SKM-1 treated with dmso at 0.1 percent for 144 hours (cell line): ENCODE data around the gene TREM1.
"Not testable (repeated sequence)": the region's sequence is repeated elsewhere in the genome, so short reads cannot be mapped to it uniquely, and the experiment has no call there.

Experiments
- DNase-seq: peaks from one replicate; lab custom pipeline; 2025; ENCODE audit not compliant: unreplicated experiment; lab: John Stamatoyannopoulos, UW

The TREM1 gene

GRCh38 chr6:41262401-41262800 is 24.1 kb downstream of the TREM1 start:
- no peak for DNase-seq

GRCh38 chr6:41258196-41258493 is 28.3 kb downstream of the TREM1 start:
- DNase-seq: no peak

GRCh38 chr6:41257369-41258195 is 28.9 kb downstream of the TREM1 start:
- DNase-seq: no peak

DNA sequence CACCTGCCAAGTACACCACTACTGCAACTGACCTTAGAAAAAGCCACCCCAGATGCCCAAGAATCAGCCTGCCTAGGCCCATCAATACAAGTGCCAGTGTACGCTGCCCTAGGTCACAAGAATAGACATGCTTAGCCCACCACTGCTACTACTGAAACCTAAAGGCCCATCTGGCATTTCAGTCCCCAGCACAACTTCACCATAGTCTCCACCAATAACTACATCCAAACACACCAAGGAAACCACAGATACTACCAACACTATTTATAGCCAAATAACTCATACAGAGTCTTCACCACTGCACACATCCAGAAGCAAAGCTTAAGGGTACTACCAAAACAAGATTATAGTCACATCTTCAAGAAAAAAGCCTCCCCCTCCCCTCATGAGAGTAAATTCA is 30.1 kb downstream of the TREM1 start:
- DNase-seq: no peak

- DNase-seq: no peak
Measured at GRCh38 chr6:41255638-41256246, 30.7 kb downstream of the TREM1 start.

- no peak for DNase-seq
Measured at GRCh38 chr6:41255110-41255509, 31.4 kb downstream of the TREM1 start.

- DNase-seq: no peak
Measured at GRCh38 chr6:41252401-41253169, 33.9 kb downstream of the TREM1 start.

- DNase-seq: no peak
Measured at GRCh38 chr6:41247882-41248705, 38.4 kb downstream of the TREM1 start.

- DNase-seq: no peak
Measured at GRCh38 chr6:41247288-41247865, 39.1 kb downstream of the TREM1 start.

DNA sequence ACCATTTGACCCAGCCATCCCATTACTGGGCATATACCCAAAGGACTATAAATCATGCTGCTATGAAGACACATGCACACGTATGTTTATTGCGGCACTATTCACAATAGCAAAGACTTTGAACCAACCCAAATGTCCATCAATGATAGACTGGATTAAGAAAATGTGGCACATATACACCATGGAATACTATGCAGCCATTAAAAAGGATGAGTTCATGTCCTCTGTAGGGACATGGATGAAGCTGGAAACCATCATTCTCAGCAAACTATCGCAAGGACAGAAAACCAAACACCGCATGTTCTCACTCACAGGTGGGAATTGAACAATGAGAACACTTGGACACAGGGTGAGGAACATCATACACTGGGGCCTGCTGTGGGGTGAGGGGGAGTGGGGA is 40.0 kb downstream of the TREM1 start:
- DNase-seq: not testable (repeated sequence)

- no peak for DNase-seq
Measured at GRCh38 chr6:41239467-41240159, 46.9 kb downstream of the TREM1 start.

GRCh38 chr6:41237128-41237527 is 49.4 kb downstream of the TREM1 start:
- no peak for DNase-seq

- no peak for DNase-seq
Measured at GRCh38 chr6:41236276-41236675, 50.2 kb downstream of the TREM1 start.

DNA sequence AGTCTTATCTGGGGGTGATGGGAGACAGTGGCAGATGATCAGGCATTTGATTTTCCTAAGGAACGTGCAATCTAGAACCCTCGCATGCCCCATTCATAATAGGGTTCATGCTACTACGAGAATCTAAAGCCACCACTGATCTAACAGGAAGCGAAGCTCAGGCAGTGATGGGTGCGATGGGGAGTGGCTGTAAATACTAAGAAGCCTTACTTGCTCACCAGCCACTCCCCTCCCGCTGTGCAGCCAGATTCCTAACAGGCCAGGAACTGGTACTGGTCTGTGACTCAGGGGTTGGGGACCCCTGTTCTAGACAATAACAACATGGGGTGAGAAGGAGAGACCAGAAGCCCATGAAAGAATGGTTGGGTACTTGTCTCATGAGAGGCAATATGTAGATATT is 53.8 kb downstream of the TREM1 start:
- no peak for DNase-seq

- DNase-seq: no peak
Measured at GRCh38 chr6:41231246-41231645, 55.2 kb downstream of the TREM1 start.

GRCh38 chr6:41229721-41230120 is 56.8 kb downstream of the TREM1 start:
- no peak for DNase-seq

DNA sequence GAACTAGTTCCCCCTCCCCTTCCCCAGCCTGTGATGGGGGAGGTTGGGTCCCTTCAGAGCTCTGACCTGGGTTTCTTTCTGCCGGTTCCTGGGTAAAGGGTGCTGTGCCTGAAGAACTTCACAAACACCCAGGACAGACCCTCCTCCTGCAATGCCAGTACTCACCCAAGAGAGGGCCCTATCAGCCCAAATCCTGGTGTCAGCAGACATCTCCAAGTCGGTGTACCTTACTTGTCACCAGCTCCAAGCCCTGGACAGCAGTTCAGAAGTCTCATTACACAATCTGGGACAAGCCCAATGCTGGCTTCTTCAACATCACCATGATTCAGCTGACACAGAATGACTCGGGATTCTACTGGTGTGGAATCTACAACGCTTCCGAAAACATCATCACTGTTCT is 57.9 kb downstream of the TREM1 start:
- peak; percentile 34 for DNase-seq

DNA sequence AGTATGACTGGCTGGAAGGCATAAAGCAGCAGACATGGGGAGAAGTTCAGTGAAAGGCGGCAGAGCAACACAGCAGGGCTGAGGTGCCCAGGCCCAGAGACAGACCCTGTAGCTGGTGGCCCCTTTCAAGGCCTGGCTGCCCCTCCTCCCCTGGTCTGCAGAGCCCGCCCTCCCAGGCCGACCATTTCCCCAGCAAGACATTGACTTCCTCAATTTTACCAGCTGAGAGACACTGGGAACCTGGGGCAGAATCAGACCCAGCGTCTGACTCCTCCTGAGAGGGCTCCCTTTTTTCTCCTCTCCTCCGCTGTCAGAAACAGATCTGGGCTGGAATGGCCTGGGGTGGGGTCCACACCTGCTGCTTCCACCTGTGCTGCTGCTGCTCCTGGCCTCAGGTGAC is 58.4 kb downstream of the TREM1 start, which contains the start of gene TREML4:
TREML4 (plus strand) TSS at position 254 of the 400 bp plus-strand sequence; CDS start at position 333, 79 bp downstream.
- DNase-seq: no peak

DNA sequence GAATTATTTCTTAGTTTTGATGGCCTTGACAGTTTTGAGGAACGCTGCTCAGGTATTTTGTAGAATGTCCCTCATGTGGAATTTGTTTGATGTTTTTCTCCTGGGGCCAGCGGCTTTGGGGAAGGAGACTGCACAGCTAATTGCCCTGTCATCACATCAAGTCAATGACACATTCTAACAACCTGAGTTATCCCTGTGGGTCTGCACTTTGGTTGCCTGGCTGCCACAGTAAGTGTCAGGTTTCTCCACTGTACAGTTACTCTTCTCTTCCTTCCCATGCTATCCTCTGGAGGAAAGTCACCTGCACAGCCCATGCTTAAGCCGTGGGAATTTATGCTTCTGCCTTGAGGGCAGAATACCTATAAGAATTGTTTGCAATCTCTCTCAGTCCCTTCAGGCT is 59.7 kb downstream of the TREM1 start:
- no peak for DNase-seq

GRCh38 chr6:41224800-41225199 is 61.7 kb downstream of the TREM1 start:
- no peak for DNase-seq
